A172 (cell line): ENCODE measurements around the gene TMEM170B. TPM values are rescaled to one million over a fixed set of nuclear protein-coding genes. Genes with fewer than 3 reads are reported as not detected.
A peak's percentile ranks its signal among the peaks of the same experiment; 100 is the strongest.

ENCODE experiments used
- DNase-seq: peaks from one replicate; pipeline ENCODE4 v3.0.0-alpha.2; 2015; ENCODE audit warnings: low spot score
- total RNA-seq: library from RNA; depleted of rRNA; stranded (reverse); fragments of >200 nt; shearing (Covaris generic); gene quantifications from 2 replicates; pipeline ENCODE4 v1.2.3, GENCODE V29; 2014

Gene TMEM170B
- total RNA-seq, 1 experiment from 2014 or later: 4.0 TPM

- DNase-seq: peak; percentile 34
Observed at GRCh38 chr6:11586117-11586516, 48.6 kb downstream of the TMEM170B start.

GRCh38 chr6:11586536-11586935 is 49.0 kb downstream of the TMEM170B start:
- DNase-seq: peak; percentile 88

- peak; percentile 43 for DNase-seq
Observed at GRCh38 chr6:11589261-11589660, 51.7 kb downstream of the TMEM170B start.

GRCh38 chr6:11592294-11592906 is 54.9 kb downstream of the TMEM170B start:
- no peak for DNase-seq

- DNase-seq: no peak
Observed at GRCh38 chr6:11593096-11593495, 55.5 kb downstream of the TMEM170B start.

DNA sequence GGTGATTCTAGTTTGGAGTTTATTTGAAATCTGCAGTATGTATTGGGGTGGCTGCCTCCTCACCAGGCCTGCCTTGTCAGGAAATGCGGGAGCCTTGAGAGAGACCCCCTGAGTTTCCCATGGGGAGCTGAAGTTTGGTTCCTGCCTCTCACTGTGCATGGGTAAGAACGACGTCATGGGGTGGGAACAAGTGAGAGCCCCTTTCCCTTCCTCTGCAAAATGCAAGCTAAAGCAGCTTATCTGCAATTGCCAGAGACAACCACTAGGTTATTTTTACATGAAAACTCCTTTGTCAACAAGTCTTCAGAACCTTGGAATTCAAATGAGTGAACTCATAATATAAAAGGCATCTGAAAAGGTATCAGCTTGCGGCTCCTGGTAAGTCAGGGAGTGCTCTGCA is 58.4 kb downstream of the TMEM170B start:
- DNase-seq: peak; percentile 44

DNA sequence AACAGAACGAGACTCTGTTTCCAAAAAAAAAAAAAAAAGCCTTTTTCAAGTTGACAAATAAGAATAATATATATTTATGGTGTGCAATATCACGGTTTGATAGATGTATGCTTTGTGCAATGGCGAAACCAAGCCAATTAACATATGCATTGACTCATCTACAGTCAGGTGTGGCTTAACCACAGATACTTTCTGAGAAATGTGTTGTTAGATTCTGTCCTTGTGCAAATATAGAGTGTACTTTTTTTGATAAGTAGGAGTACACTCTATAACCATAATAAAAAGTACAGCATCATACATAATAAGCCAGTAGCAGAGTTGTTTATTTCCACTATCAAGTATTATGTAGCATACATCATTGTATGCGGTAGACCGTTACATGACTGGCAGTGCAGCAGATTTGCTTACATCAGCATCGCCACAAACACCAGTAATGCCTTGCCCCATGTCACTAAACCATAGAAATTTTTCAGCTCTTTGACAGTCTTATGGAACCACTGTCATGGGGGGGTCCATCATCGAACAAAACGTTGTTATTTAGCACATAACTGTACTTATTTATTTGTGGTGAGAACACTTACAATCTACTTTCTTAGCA is 59.2 kb downstream of the TMEM170B start:
- DNase-seq: no peak

DNA sequence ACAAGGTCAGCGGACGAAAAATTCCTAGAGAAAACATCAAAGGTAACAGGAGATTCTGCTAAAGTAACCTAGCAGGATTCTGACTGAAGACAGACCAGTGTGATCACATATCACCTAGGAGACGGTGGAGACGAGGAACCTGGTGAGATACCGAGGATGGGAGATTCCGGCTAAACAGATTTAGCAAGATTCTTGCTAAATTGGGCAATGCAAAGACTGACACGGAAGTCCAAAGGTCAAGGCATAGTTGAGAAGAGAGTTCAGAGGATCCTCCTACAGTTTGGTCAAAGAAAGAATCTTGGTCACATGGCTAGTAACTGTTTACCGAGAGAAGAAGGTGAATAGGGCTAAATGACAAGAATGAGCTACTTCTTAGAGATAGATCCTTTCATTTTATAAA is 61.1 kb downstream of the TMEM170B start:
- no peak for DNase-seq

DNA sequence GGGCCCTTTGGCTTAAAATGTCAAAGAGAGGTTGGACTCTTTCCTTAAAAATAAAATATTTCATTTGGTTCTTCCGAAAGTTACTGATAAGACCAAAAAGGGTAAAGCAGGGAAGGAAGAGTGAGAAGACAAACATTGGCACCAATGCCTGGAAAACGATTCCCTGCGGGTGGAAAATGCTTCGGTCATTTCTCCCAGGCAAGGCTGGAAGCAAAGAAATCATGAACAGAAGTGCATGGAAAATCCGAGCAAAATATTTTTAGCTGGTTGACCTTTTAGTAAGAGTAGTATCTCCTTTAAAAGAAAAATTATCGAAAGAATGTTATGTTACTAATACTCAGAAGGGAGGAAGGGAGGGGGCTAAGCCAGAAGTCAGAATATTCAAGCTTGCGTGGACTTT is 62.7 kb downstream of the TMEM170B start:
- DNase-seq: no peak

GRCh38 chr6:11601776-11602605 is 64.4 kb downstream of the TMEM170B start:
- no peak for DNase-seq

DNA sequence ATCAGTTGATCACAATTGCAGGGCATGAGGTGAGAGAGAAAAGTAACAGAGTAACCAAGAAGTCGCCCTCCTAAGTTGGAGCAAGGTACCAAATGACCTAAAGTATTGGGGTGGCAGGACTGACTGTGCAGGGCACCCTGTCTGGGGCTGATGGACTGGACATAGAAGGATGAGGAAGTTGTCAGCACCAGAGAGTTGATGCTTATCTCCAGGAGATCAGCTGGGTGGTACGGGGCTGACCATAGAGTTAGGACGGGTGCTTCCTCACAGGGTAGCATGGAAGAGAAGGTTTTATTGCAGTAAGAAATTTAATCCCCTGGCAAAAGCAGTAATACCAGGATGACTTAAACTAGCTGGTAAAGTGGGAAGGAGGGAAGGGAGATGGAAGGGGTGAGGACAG is 66.7 kb downstream of the TMEM170B start:
- no peak for DNase-seq

DNA sequence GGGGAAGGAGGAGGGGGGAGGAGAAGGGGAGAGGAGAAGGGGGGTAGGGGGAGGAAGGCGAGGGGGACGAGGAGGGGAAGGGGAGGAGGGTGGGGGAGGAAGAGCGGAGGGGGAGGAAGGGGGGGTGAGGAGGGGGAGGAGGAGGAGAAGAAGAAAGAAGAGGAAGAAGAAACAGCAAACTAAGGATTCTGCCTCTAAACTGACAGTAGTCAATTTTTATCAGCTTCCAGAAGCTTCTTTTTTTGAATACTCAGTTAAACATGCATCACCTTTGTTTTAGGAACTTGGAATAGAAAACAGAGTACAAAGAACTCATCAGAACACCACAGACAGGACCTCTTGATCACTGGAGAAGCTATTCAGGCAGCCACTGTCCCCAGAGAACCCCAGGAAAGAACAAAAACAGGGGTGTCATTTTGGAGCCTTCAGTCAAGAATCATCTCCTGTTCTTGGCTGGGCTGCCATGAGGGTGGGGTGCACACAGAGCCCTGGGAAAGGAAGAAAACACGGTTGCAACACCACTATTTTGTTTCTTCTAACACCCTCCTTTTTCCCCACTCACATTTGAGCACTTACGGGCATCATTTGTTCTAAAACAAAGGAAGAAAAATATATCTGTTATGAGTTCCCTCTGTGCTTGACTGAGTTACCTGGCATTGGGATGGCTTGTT is 67.4 kb downstream of the TMEM170B start:
- DNase-seq: no peak

DNA sequence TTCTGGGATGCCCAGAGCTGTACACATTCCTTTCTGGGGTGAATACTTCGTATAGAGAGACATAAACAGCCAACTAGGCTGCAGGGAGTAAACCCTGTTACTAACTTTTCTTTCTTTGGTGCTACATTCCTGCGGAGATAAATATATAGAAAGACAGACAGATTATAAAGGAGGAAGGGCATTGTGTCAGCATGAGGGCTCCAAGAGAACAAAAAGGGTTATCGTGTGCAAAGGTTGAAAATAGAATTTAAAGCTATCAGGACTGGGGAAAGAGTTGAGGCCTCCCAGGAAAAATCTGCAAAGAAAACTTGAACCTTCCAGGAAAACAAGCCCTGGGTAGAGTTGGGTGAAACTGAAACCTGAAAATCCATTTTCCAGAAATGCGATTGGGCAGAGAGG is 68.0 kb downstream of the TMEM170B start:
- no peak for DNase-seq

DNA sequence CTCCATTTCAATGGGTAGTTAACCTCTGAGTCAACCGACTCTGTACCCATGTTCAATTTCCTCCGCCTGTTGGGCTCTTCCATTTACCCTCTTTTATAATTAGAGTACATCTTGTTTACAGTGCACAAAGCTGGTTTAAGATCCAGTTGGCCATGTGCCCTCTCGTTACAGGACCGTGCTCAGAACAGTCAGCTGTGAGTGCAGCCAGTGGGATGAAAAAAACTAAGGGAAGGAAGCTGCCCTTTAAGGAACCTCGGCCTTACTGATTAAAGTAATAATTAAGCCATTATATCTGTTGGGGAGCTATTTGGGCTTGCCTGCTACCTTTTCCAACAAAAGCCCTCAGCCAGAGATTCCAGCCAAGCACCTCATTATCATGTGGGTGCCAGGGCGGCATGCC is 68.8 kb downstream of the TMEM170B start:
- no peak for DNase-seq

DNA sequence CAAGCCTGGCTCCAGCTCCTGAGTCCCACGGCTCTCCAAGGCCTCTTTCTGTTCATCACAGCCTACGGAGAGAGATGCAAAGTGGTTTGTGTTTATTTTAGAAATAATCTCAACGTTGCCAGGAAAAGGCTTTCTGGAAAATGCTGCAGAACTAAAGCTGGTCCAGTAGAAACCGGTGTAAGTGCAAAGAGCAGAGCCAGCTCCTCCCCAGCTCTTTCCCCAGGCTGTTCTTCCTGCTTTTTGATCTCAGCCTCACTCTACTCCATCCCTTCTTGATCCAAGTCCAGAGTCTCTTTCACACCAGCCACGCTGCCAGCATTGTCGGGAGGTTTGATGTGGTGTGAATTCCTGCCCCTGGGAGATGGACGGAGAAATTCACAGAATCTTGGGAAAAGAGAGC is 69.8 kb downstream of the TMEM170B start:
- DNase-seq: peak; percentile 31

GRCh38 chr6:11608600-11609323 is 71.2 kb downstream of the TMEM170B start:
- DNase-seq: no peak

- DNase-seq: peak; percentile 98
Observed at GRCh38 chr6:11609324-11610071, 71.9 kb downstream of the TMEM170B start.

GRCh38 chr6:11613336-11613735 is 75.8 kb downstream of the TMEM170B start:
- peak; percentile 58 for DNase-seq

DNA sequence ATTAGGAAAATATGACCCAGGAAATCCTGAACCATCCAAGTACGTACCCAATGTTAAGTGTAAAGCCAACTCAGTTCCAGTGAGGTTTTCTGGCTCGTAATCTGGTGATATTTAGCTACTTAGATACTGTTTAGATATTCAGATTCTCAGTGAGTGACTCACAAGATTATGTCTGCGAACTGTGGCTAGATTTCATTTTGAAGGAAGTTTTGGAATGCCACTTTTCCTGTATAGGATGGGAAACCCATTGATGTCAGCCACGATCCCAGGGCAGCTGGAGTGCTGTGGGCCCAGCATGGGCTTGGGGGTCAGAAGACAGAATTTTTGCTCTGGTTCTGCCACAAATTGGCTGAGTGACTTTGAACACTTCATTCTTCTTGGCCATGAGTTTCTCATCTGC is 76.3 kb downstream of the TMEM170B start:
- peak; percentile 94 for DNase-seq

GRCh38 chr6:11614534-11615213 is 77.1 kb downstream of the TMEM170B start:
- peak; percentile 18 for DNase-seq
